ENCODE measurements around the gene INTS13. TPM values are rescaled to one million over a fixed set of nuclear protein-coding genes. Genes with fewer than 3 reads are reported as not detected.

The INTS13 gene
- total and polyA plus RNA-seq, 12 donors, result 14.1 to 22.2 (median 18.2) TPM

- peaks cover 0 to 93% (median 5%) of the 10 kb centered on the region in 9 donors for H3K36me3 ChIP-seq
- no peak overlapping the region for H3K4me3 ChIP-seq
- H3K4me1 ChIP-seq, result peaks cover 0 to 13% (median 4%) of the 10 kb centered on the region in 9 donors
- no peak for TF ChIP-seq CTCF (IDR thresholded peaks at IDR 0.05)
- no peak for ATAC-seq
- H3K9me3 ChIP-seq, result no peaks in the 10 kb centered on the region
- WGBS, 2 donors, result 60 to 78% methylated on average over 1 of the region's 1 CpG
- no peak overlapping the region for H3K27ac ChIP-seq
- no peaks in the 10 kb centered on the region for H3K27me3 ChIP-seq
- intact Hi-C loops (cut with DNase I), result no loop called here
- DNase-seq, result no peak
These were observed 41.0 kb upstream of the INTS13 start for GRCh38 chr12:26978801-26979200.

GRCh38 chr12:26976687-26977086 is 38.9 kb upstream of the INTS13 start:
- no peak overlapping the region for H3K4me3 ChIP-seq
- no peak for TF ChIP-seq CTCF (IDR thresholded peaks at IDR 0.05)
- no peaks in the 10 kb centered on the region for H3K27me3 ChIP-seq
- H3K9me3 ChIP-seq, result no peaks in the 10 kb centered on the region
- DNase-seq (no peak), ATAC-seq (peak in 1 of 8 donors; percentile 19)
- peak overlapping the region in 1 of 10 donors; percentile 24 for H3K27ac ChIP-seq
- H3K36me3 ChIP-seq, result peaks cover 0 to 93% (median 15%) of the 10 kb centered on the region in 9 donors
- peaks cover 0 to 13% (median 4%) of the 10 kb centered on the region in 9 donors for H3K4me1 ChIP-seq
- intact Hi-C loops (cut with DNase I), result no loop called here
- WGBS, 2 donors, result 91 to 92% methylated on average over 2 of the region's 2 CpGs

GRCh38 chr12:26971963-26972362 is 34.2 kb upstream of the INTS13 start:
- Histone ChIP-seq H3K27ac (no peak overlapping the region), H3K36me3 (peaks cover 0 to 93% (median 29%) of the 10 kb centered on the region in 9 donors), H3K27me3 (no peaks in the 10 kb centered on the region), H3K4me1 (peaks cover 0 to 6% (median 0%) of the 10 kb centered on the region in 9 donors), H3K4me3 (no peak overlapping the region), H3K9me3 (no peaks in the 10 kb centered on the region)
- intact Hi-C loops (cut with DNase I), result no loop called here
- ATAC-seq (no peak), DNase-seq (no peak)
- no peak for TF ChIP-seq CTCF (IDR thresholded peaks at IDR 0.05)
- WGBS, 2 donors, result 86 to 88% methylated on average over 2 of the region's 2 CpGs

- no peaks in the 10 kb centered on the region for H3K9me3 ChIP-seq
- TF ChIP-seq CTCF (IDR thresholded peaks at IDR 0.05), result no peak
- H3K27me3 ChIP-seq, result no peaks in the 10 kb centered on the region
- peaks cover 0 to 92% (median 47%) of the 10 kb centered on the region in 9 donors for H3K36me3 ChIP-seq
- ATAC-seq (no peak), DNase-seq (no peak)
- H3K4me3 ChIP-seq, result no peak overlapping the region
- WGBS, 2 donors, result 98 to 99% methylated on average over 2 of the region's 2 CpGs
- no peak overlapping the region for H3K27ac ChIP-seq
- H3K4me1 ChIP-seq, result no peaks in the 10 kb centered on the region
- intact Hi-C loops (cut with DNase I), result no loop called here
These were observed 32.4 kb upstream of the INTS13 start for GRCh38 chr12:26970136-26970535.

Measured in heart right ventricle (tissue), 16 donors.